ENCODE measurements around the gene CRY2.

The CRY2 gene

DNA sequence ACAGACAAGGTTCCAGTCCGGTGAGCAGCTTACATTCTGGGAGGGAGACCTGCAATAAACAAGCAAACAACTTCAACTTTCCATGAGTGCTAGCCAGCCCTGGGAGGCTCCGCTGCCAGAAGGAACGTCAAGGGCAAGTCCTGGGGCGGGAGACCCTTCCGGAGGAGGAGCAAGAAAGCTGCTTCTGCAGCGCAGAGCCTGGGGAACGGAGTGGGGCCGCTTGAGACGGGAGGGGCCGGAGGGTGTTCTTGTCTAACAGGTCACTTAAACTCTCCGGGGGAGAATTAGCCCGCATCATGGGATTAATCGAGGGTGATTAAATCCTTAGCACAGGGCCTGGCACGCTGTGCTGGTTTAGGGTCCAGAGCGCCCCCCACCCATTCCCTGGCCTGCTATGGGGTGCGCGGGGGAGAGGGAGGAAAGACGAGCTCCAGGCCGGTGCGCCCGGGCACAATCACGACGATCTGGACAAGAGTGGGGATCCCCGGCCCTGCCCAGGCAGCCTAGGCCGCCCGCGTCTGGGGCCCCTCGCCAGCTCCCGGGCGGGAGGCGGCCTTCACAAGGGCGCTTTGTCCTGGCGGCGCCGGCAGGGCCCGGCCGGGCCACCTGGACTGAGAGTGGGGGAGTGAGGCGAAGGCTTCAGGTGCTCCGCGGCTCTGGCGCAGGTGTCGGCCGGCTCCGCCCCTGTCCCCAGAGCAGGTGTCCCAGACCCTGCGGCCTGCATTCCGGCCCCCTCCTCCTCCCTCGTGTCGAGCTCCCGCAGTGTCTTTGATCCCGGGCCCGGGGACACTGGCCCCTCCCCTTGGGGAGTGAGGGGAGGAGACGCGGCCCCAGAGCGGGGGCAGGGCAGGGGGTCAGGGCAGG, 74.5 kb downstream of the CRY2 start:
- TF ChIP-seq, protein P1, sequence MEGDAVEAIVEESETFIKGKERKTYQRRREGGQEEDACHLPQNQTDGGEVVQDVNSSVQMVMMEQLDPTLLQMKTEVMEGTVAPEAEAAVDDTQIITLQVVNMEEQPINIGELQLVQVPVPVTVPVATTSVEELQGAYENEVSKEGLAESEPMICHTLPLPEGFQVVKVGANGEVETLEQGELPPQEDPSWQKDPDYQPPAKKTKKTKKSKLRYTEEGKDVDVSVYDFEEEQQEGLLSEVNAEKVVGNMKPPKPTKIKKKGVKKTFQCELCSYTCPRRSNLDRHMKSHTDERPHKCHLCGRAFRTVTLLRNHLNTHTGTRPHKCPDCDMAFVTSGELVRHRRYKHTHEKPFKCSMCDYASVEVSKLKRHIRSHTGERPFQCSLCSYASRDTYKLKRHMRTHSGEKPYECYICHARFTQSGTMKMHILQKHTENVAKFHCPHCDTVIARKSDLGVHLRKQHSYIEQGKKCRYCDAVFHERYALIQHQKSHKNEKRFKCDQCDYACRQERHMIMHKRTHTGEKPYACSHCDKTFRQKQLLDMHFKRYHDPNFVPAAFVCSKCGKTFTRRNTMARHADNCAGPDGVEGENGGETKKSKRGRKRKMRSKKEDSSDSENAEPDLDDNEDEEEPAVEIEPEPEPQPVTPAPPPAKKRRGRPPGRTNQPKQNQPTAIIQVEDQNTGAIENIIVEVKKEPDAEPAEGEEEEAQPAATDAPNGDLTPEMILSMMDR (IDR thresholded peaks at IDR 0.05; ENCODE audit: extremely low read depth, insufficient read depth, missing control alignments): no peak
- peak; percentile 40 for DNase-seq (ENCODE audit: low spot score)
- in situ Hi-C loops (cut with MboI; ENCODE audit: low pct_unique_long_range_greater_than_20kb, low sequenced_read_pairs, unreplicated experiment): no loop called here

DNA sequence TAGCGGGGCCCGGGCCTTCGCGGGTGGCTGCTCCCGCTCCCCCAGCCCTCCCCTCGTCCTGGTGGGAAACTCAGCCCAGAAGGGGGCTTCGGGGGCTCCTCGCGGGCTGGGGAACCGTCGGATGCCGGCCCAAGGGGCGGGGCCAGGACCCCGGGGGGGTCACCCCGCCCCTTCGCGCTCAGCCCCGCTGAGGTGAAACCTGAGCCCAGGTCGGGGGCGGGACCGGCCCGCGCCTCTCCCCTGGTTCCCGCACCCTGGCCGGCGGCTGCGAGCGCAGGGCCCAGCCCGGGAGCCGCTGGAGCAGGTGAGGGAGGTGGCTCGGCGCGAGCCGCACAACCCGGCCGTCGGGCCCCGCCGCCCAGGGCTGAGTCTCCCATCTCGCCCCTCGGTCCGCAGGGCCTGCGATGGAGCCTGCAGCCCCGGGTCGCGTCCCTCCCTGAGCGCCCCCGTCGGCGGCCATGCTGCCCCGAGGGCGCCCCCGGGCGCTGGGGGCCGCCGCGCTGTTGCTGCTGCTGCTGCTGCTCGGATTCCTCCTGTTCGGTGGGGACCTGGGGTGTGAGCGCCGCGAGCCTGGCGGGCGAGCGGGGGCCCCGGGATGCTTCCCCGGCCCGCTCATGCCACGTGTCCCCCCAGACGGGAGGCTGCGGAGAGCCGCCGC, 75.3 kb downstream of the CRY2 start, which contains the start of gene LARGE2:
TSS of gene LARGE2 (plus strand) at position 232 of the 658 bp plus-strand sequence. CDS start at position 459, 227 bp downstream.
- peak; percentile 66 for DNase-seq (ENCODE audit: low spot score)
- in situ Hi-C loops (cut with MboI; ENCODE audit: low pct_unique_long_range_greater_than_20kb, low sequenced_read_pairs, unreplicated experiment): no loop called here
- TF ChIP-seq, protein P1 (IDR thresholded peaks at IDR 0.05; ENCODE audit: extremely low read depth, insufficient read depth, missing control alignments): peak; percentile 16

DNA sequence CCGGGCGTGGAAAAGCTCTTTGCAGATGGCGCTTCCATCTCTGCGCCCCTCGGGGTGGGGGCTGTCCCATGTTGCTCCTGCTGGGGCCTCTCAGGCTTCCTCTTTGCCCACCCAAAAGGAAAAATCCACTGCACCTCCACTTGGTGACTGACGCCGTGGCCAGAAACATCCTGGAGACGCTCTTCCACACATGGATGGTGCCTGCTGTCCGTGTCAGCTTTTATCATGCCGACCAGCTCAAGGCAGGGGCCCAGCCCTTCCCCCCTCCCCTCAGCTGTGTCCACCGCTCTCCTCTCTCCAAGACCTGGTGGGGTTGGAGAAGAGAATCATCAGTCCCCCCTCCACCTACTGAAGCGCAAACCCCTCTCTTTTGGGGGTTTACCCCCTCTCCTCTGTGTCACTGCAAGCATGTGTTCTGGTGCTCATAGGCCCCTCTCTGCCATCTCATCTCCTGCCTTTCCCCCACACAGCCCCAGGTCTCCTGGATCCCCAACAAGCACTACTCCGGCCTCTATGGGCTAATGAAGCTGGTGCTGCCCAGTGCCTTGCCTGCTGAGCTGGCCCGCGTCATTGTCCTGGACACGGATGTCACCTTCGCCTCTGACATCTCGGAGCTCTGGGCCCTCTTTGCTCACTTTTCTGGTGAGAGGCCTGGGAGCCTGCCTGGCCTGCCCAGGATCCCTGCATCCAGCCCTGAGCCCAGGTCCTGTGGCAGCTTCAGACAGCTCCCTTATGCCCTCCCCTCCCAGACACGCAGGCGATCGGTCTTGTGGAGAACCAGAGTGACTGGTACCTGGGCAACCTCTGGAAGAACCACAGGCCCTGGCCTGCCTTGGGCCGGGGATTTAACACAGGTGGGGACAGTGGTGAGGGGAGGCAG, 77.0 kb downstream of the CRY2 start:
- TF ChIP-seq, protein P1 (IDR thresholded peaks at IDR 0.05; ENCODE audit: extremely low read depth, insufficient read depth, missing control alignments): no peak
- in situ Hi-C loops (cut with MboI; ENCODE audit: low pct_unique_long_range_greater_than_20kb, low sequenced_read_pairs, unreplicated experiment): no loop called here
- peak; percentile 34 for DNase-seq (ENCODE audit: low spot score)

DNA sequence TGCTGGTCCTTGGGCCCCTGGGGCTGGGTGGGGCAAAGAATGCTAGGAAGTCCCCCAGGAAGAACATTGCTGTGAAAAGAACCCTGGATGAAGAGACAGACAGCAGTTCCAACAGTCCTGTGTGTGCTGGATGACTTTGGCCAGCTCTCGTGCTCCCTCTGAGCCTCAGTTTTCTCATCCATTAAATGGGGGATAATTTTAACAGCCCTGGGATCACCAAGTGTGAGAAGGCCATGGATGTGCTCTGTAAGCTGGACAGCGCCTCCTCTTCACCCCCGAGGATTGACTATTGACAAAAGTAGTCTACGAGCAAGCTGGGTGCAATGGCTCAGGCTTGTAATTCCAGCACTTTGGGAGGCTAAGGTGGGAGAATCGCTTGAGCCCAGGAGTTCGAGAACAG, 77.7 kb downstream of the CRY2 start:
- no peak for DNase-seq (ENCODE audit: low spot score)
- TF ChIP-seq, protein P1 (IDR thresholded peaks at IDR 0.05; ENCODE audit: extremely low read depth, insufficient read depth, missing control alignments): no peak
- in situ Hi-C loops (cut with MboI; ENCODE audit: low pct_unique_long_range_greater_than_20kb, low sequenced_read_pairs, unreplicated experiment): no loop called here

DNA sequence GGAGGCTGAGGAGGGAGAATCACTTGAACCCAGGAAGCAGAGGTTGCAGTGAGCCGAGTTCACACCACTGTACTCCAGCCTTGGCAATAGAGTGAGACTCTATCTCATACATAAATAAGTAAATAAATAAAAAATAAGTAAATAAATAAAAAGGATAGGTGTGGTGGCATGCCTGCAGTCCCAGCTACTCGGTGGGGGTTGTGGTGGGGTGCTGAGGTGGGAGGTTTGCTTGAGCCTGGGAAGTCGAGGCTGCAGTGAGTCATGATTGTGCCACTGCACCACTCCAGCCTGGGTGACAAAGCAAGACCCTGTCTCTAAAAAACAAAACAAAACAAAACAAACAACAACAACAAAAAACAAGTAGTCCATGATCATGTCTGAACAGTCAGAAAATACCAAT, 78.3 kb downstream of the CRY2 start:
- in situ Hi-C loops (cut with MboI; ENCODE audit: low pct_unique_long_range_greater_than_20kb, low sequenced_read_pairs, unreplicated experiment): no loop called here
- DNase-seq (ENCODE audit: low spot score): no peak
- TF ChIP-seq, protein P1 (IDR thresholded peaks at IDR 0.05; ENCODE audit: extremely low read depth, insufficient read depth, missing control alignments): no peak

DNA sequence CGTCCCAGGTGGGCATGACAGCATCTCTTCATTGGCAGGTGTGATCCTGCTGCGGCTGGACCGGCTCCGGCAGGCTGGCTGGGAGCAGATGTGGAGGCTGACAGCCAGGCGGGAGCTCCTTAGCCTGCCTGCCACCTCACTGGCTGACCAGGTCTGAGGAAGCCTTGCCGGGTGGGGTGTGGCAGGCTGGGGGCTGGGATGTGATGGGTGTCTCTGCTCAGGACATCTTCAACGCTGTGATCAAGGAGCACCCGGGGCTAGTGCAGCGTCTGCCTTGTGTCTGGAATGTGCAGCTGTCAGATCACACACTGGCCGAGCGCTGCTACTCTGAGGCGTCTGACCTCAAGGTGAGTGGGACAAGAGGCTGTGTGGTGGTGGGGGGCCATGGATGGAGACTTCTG, 78.7 kb downstream of the CRY2 start:
- peak; percentile 15 for DNase-seq (ENCODE audit: low spot score)
- in situ Hi-C loops (cut with MboI; ENCODE audit: low pct_unique_long_range_greater_than_20kb, low sequenced_read_pairs, unreplicated experiment): no loop called here
- TF ChIP-seq, protein P1 (IDR thresholded peaks at IDR 0.05; ENCODE audit: extremely low read depth, insufficient read depth, missing control alignments): no peak
